Fibroblast of gingiva (primary cell): ENCODE measurements around the gene ECM2.
A peak's percentile ranks its signal among the peaks of the same experiment; 100 is the strongest.

ENCODE experiments used
- DNase-seq: peaks from one replicate; pipeline ENCODE4 v3.0.0-alpha.2; 2011; ENCODE audit warnings: low read depth

ECM2 gene

DNA sequence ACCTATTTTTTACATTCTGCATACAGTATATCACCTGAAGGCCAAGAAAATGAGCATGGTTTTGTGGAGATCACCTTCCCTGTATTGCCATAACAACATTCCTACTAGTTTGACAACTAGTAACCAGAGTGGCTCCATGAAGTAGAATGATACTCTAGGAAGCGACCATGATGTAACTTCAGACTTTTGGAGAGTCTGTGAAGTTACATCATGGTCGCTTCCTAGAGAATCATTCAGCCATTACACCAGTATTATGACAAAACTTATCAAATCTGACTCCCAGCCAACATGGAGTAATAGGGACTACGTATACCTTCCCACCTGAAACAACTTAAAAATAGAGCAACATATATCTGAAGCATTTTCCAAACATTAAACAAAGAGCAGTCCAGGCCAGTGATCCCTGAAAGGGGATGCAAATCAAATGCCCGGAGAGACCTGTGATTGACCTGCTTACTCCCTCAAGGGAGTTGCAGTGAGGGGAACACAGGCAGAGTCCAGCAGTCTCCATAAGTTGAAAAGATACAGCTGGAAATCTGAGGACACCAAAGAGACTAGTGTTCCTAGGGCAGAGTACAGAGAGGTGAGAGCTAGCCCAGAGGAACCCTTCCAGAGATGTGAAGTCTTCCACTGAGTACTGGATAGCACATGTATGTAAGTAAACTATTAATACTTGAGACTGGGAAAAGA, 7.8 kb downstream of the ECM2 start:
- no peak for DNase-seq

DNA sequence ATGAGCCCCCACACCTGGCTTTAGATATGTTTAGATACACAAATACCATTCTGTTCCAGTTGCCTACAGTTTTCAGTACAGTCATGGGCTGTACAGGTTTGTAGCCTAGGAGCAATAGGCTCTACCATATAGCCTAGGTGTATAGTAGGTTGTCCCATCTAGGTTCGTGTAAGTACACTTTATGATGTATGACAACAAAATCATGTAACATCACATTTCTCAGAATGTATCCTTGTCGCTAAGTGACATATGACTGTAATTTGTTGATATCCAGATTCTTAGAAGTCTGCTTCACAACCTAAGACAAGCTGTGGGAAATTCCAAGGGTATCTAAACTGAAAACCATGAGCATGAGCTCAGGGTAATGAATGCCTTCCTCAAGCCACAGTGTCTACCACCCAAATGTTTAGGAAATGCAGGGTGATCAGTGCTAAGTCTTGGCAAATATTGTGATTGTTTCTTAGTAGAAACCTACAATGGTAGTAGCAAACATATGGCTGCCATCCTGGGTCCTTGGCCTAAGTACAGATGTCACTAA, 8.4 kb downstream of the ECM2 start:
- no peak for DNase-seq

GRCh38 chr9:92525306-92525705, 10.5 kb downstream of the ECM2 start:
- DNase-seq: no peak

DNA sequence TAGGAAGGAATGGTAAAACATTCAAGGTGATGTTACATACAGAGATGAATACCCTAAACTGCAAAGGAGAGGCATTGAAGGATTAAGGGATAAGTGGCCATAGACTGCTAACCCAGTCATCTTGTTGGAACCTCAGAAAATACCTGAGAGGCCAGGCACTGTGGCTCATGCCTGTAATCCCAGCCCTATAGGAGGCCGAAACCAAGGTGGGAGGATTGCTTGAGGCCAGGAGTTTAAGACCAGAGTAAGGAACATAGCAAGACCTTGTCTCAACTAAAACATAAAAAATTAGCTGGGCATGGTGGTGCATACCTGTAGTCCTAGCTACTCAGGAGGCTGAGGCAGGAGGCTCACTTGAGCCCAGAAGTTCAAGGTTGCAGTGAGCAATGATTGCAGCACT, 10.9 kb downstream of the ECM2 start:
- no peak for DNase-seq

GRCh38 chr9:92522983-92523970, 12.5 kb downstream of the ECM2 start:
- no peak for DNase-seq

DNA sequence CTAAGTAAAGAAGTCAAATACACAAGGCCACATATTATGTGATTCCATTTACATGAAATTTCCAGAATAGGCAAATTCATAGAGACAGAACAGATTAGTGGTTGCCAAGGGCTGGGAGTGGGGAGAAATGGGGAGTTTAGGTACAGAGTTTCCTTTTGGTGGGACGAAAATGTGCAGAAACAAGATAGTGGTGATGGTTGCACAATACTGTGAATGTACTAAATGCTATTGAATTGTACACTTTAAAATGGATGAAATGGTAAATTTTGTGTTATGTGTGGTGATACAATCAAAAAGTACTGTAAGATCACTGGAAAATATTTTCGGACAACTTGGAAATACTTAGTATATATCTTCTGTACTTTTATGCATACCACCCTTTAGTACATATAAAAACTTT, 15.0 kb downstream of the ECM2 start:
- no peak for DNase-seq

GRCh38 chr9:92518199-92518598, 17.6 kb downstream of the ECM2 start:
- no peak for DNase-seq

- no peak for DNase-seq
These were observed 18.7 kb downstream of the ECM2 start for GRCh38 chr9:92517046-92517445.

- no peak for DNase-seq
These were observed 19.3 kb downstream of the ECM2 start for GRCh38 chr9:92516521-92516920.

DNA sequence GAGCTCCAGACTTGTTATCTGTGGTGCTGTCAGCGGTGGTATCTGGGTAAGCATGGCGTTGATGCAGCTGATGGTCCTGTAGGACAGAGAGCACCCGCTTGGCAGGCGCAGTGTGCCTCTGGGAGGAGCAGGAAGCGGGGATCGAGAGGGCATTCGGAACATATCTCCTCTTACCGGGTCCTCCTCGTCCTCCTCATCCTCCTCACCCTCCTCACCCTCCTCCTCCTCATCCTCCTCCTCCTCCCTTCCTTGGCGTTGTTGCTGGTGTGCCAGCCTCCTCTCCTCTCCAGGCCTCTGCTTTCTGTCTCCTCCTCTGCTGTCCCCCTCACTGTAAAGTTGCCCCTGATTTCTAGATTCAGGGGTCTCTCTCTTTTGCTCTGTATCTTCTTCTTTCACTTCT, 21.2 kb downstream of the ECM2 start:
- DNase-seq: no peak

GRCh38 chr9:92513349-92513748, 22.4 kb downstream of the ECM2 start:
- no peak for DNase-seq

GRCh38 chr9:92512622-92513021, 23.2 kb downstream of the ECM2 start:
- DNase-seq: no peak

- DNase-seq: no peak
These were observed 25.0 kb downstream of the ECM2 start for GRCh38 chr9:92510747-92511146.

DNA sequence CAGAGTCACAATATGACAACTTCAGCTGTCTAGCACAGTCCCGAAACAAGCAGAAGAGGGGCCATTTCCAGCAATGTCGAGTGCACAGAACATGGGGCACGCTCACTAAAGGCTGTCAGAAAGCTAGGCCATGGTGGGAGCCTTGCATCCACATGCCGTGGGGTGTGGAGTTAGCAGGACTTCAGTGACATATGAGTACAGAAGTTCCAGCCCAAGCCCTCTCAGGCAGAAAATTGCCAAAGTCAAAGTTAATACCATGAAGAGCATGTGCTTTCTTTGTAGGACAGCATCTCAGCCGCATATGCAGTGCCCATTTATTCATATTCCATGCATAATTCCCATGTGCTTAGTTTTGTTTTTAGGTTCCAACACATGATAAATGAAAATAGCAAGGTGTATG, 26.7 kb downstream of the ECM2 start:
- no peak for DNase-seq

- no peak for DNase-seq
These were observed 27.6 kb downstream of the ECM2 start for GRCh38 chr9:92508018-92508820.

DNA sequence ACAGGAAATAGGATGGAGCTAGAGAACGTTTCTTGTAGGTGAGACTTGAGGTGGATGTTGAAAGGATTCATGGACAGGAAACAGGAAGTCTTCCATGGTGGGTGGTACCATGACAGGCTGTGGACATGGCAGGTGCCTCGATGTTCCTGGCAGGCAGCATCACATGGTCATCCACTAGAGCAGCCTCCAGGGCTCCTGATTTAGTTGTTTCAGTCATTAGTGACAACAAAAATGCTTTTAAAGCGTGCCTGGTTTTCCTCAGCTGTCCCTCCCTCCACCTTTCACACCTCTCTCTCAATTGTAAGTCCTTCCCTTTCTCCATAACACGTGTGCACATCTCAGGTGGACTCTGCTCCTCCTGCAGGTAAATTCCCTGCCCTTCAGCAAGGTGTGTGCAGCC, 28.3 kb downstream of the ECM2 start:
- DNase-seq: no peak

GRCh38 chr9:92507005-92507404, 28.8 kb downstream of the ECM2 start:
- peak; percentile 15 for DNase-seq

GRCh38 chr9:92506184-92506857, 29.5 kb downstream of the ECM2 start:
- DNase-seq: peak; percentile 98

- peak; percentile 14 for DNase-seq
These were observed 30.9 kb downstream of the ECM2 start for GRCh38 chr9:92504881-92505280.

- DNase-seq: no peak
These were observed 32.6 kb downstream of the ECM2 start for GRCh38 chr9:92503156-92503555.

DNA sequence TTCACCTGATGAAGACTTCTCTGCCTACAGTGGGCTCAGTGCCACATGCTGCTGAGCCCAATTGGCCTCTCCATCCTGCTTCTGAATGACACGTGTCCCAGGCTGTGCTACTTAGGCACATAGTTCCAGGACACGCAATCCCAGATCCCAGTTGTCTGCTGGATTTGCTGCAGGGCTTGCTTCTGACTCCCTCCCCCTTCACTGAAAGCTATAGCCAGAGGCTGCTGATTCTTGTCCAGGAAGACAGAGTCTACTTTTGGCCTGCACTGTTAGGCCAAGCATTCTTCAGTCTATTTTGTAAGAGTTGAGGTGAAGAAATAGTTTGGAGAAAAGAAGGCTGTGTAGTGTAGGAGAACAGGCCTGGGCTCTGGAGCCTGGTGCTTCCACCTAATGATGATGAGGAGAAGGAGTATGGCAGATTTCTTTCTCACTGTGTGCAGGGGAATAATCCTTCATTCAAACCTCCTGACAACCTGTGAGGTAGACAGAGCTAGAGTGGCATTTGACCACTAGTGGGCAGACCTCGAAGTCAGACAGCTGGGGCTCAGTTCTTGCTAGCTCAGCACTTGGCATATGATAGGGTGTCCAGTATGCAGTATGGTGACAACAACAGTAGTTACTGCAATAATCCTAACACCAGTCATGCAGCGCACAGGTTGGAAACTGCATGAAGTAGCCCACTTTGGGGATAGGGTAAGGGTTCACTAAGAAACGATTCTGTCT, 34.0 kb downstream of the ECM2 start:
- peak; percentile 91 for DNase-seq
